Right lobe of liver (tissue), 6 donors: ENCODE data around the gene TNS1. TPM values are rescaled to one million over a fixed set of nuclear protein-coding genes. Genes with fewer than 3 reads are reported as not detected.

ENCODE experiments used
- ATAC-seq, 4 donors: fragments of 200-7000 bp; cut with Tn5 transposase; one replicate each; pipeline ENCODE4 v1.9.1; 2020; ENCODE audit warnings: mild to moderate bottlenecking in 4 of 4, moderate library complexity in 4 of 4
- DNase-seq, 3 donors: peaks; one replicate each; pipeline ENCODE4 v3.0.0-alpha.2; 2020
- H3K27ac ChIP-seq, 3 donors: fragments of 200-600 bp; one replicate each; pipeline ENCODE4 v1.8.0; 2022
- H3K27me3 ChIP-seq, 2 donors: fragments of 200-600 bp; one replicate each; pipeline ENCODE4 v1.8.0; 2022
- H3K36me3 ChIP-seq, 4 donors: fragments of 200-600 bp; sonication (generic) in 1 of 4; one replicate each; pipeline versions ENCODE4 v1.5.1 to v1.8.0; 2017 to 2022; ENCODE audit warnings: control low read depth in 1 of 4
- H3K4me1 ChIP-seq, 4 donors: fragments of 200-600 bp; sonication (generic) in 1 of 4; one replicate each; pipeline versions ENCODE4 v1.5.1 to v1.8.0; 2017 to 2022; ENCODE audit warnings: control low read depth in 1 of 4
- H3K4me3 ChIP-seq, 3 donors: fragments of 200-600 bp; one replicate each; pipeline ENCODE4 v1.8.0; 2022
- H3K9me3 ChIP-seq, 4 donors: fragments of 200-600 bp; sonication (generic) in 1 of 4; one replicate each; pipeline versions ENCODE4 v1.5.1 to v1.8.0; 2017 to 2022; ENCODE audit warnings: control low read depth in 1 of 4
- POLR2A ChIP-seq: fragments of 450-650 bp; IDR thresholded peaks from one replicate; pipeline ENCODE4 v1.6.1; 2017; ENCODE audit warnings: antibody characterized with exemption, mild to moderate bottlenecking
- WGBS: methylation state at CpG from one replicate; pipeline ENCODE4 v1.1.6; 2018; ENCODE audit warnings: low coverage, low lambda C conversion rate; ENCODE audit not compliant: insufficient coverage; ENCODE audit errors: missing lambda C conversion rate; 5-methylcytosine and 5-hydroxymethylcytosine counted together
- intact Hi-C, 2 donors: fragments of 100-400 bp; cut with DNase I; formaldehyde crosslinking; loops; one replicate each; pipeline versions ENCODE4 v1.11.2 to v1.14.1; 2022
- total RNA-seq, 6 experiments: library from RNA; depleted of rRNA in 2 of 6; stranded (reverse); fragments of >200 nt in 2 of 6; fragmentation: NEBNext Ultra II Directional in 3 of 6; extraction: Animal tissue kit (Norgen Biotek cat#: 25700) in 3 of 6; gene quantifications; one replicate each; pipeline versions ENCODE4 v1.1.0 to v1.2.4, GENCODE V29; 2016 to 2023
- TF ChIP-seq, protein P1 (sequence below), 4 donors: fragments of 200-600 bp in 3 of 4; fragments of 450-650 bp in 1 of 4; IDR thresholded peaks; one replicate each; pipeline versions ENCODE4 v1.5.1 to v1.8.0; 2016 to 2022; ENCODE audit warnings: antibody characterized with exemption in 4 of 4, mild to moderate bottlenecking in 2 of 4
- donor health status: DM: no; HTN: yes; CAD: no.
- donor health status: DM: no; HTN: no; CAD: no.
- donor health status: DM: no; HTN: no; CAD: no.
- donor health status: DM: no; HTN: yes; CAD: no.
- donor health status: DM: no; HTN: yes; CAD: no.

Gene TNS1
- total RNA-seq, 6 experiments from 2014 or later: 68.4 to 209 (median 99.2) TPM

DNA sequence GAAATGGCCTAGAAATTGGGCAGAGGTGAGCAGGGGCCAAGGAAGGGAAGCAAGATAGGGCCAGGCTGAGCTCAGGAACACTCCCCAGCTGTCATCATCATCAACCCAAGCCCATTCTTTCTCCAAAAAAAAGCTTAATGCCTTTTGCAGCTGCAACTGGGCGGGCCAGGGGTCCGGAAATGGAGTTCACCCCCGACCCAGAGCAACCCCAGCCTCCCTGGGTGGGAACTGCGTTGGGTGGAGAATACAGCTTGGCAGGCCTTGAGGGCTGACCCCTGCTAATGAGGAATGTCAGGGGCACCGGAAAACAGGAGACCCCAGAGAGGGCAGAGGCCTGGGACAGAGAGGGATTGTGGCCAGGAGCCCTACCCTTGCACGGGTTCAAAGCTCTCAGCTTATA, 64.8 kb downstream of the TNS1 start:
- DNase-seq: peak in 1 of 3 donors; percentile 50
- intact Hi-C loops: loop anchor here in 1 of 2 donors (10.0 kb wide), 1 partner anchor 47 kb away; no protein-coding TSS in a partner anchor
- no peak for ATAC-seq
- no peak for TF ChIP-seq POLR2A
- TF ChIP-seq, protein P1, sequence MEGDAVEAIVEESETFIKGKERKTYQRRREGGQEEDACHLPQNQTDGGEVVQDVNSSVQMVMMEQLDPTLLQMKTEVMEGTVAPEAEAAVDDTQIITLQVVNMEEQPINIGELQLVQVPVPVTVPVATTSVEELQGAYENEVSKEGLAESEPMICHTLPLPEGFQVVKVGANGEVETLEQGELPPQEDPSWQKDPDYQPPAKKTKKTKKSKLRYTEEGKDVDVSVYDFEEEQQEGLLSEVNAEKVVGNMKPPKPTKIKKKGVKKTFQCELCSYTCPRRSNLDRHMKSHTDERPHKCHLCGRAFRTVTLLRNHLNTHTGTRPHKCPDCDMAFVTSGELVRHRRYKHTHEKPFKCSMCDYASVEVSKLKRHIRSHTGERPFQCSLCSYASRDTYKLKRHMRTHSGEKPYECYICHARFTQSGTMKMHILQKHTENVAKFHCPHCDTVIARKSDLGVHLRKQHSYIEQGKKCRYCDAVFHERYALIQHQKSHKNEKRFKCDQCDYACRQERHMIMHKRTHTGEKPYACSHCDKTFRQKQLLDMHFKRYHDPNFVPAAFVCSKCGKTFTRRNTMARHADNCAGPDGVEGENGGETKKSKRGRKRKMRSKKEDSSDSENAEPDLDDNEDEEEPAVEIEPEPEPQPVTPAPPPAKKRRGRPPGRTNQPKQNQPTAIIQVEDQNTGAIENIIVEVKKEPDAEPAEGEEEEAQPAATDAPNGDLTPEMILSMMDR (IDR thresholded peaks at IDR 0.05): no peak
- Histone ChIP-seq H3K4me1 (peaks cover 0 to 94% (median 46%) of the 10 kb centered on the region in 4 donors), H3K27ac (peak overlapping the region; percentile 50 to 89 (median 66)), H3K4me3 (no peak overlapping the region), H3K36me3 (no peaks in the 10 kb centered on the region), H3K27me3 (no peaks in the 10 kb centered on the region), H3K9me3 (no peaks in the 10 kb centered on the region)
- 56% methylated on average over 6 of the region's 6 CpGs for WGBS

DNA sequence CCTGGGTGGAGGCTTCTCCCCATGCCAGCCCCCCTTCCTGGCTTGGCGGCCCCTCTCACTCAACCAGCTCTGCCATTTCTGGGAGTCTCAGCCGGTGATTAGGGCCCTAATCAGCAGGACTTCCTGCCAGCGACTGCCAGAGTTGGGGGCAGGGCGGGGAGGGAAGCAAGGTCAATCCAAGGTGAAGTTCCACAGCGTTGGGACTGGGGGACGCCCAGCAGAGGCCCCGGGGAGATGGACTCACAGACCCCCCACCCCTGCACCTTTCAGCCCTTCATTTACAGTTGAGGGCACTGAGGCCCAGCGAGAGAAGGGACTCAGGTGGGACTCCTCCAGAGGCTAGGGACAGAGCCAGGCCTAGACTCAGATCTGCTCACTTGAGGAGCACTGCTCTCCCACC, 65.3 kb downstream of the TNS1 start:
- Histone ChIP-seq H3K27me3 (no peaks in the 10 kb centered on the region), H3K4me1 (peaks cover 0 to 99% (median 46%) of the 10 kb centered on the region in 4 donors), H3K4me3 (peak overlapping the region in 2 of 3 donors; percentile 9 to 16), H3K9me3 (no peaks in the 10 kb centered on the region), H3K27ac (peak overlapping the region; percentile 50 to 89 (median 66)), H3K36me3 (no peaks in the 10 kb centered on the region)
- intact Hi-C loops: loop anchor here in 1 of 2 donors (10.0 kb wide), 1 partner anchor 47 kb away; no protein-coding TSS in a partner anchor
- WGBS: 10% methylated on average over 2 of the region's 8 CpGs
- ATAC-seq (peak; percentile 3 to 27 (median 10)), DNase-seq (peak in 2 of 3 donors; percentile 62)
- TF ChIP-seq, protein P1 (IDR thresholded peaks at IDR 0.05): no peak
- no peak for TF ChIP-seq POLR2A

DNA sequence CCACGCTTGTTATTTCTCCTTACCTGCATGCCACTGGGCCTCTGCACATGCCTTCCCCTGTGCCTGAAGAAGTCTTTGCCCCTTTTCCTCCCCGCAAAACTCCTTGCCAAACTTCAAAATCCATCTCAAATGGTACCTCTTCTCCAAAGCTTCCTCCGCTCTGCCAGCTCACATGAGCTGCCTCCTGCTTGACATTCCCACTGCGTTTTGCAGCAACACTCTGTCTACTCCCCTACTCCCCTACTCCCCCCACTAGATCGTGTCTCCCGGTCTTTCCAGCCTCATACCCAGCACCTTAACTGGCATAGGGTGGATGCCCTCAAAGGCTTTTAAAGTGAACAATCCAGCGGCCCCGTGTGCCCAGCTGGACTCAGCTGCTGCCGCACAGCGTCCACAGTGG, 65.8 kb downstream of the TNS1 start:
- DNase-seq (peak in 1 of 3 donors; percentile 5), ATAC-seq (no peak)
- no peaks in the 10 kb centered on the region for H3K9me3 ChIP-seq
- no peaks in the 10 kb centered on the region for H3K27me3 ChIP-seq
- TF ChIP-seq, protein P1 (IDR thresholded peaks at IDR 0.05): no peak
- TF ChIP-seq POLR2A: no peak
- peaks cover 0 to 5% (median 0%) of the 10 kb centered on the region in 4 donors for H3K36me3 ChIP-seq
- intact Hi-C loops: loop anchor here in 1 of 2 donors (10.0 kb wide), 1 partner anchor 48 kb away; no protein-coding TSS in a partner anchor
- H3K4me1 ChIP-seq: peaks cover 0 to 100% (median 47%) of the 10 kb centered on the region in 4 donors
- H3K27ac ChIP-seq: peak overlapping the region; percentile 50 to 97 (median 89)
- H3K4me3 ChIP-seq: peak overlapping the region in 1 of 3 donors; percentile 16
- 28% methylated on average over 5 of the region's 10 CpGs for WGBS

DNA sequence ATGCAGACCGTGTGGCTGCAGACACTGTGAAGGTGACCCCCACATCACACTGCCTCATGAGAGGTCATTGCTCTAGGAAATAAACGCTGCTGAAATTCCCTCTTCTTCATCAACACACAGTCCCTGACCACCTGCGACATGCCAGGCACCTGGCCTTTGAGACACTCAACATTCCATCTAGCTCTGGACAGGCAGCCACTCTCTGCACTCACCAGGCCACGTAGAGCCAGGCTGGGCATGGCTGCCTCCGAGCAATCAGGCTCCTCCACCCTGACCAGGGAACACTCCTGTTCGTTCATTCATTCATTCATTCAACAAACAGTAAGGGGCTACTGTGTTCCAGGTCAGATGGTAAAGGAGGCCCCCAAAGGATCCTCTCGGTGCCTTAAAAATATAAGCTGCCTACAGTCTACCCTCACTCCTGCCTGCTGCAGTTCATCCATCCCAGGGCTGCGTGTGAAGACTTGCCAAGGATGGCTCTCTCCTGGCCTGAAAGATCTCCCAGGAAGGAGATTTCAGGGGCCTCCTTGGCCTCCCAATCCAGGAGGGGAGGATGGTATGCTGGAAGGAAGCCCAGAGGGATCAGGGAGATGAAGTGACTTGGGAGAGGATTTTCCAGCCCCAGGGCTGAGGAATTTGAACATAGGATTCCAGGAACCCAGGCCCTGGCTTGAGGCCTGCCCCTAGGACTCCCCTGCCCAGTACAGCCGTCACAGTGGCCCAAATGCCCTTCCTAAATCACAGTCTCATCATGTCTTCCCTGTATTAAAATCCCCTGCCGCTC, 66.7 kb downstream of the TNS1 start:
- DNase-seq: peak in 2 of 3 donors; percentile 21 to 37
- intact Hi-C loops: loop anchor here in 1 of 2 donors (10.0 kb wide), 1 partner anchor 49 kb away; no protein-coding TSS in a partner anchor
- Histone ChIP-seq H3K27me3 (no peaks in the 10 kb centered on the region), H3K9me3 (no peaks in the 10 kb centered on the region), H3K4me1 (peaks cover 0 to 100% (median 47%) of the 10 kb centered on the region in 4 donors), H3K36me3 (peaks cover 0 to 6% (median 0%) of the 10 kb centered on the region in 4 donors), H3K4me3 (peak overlapping the region in 1 of 3 donors; percentile 16), H3K27ac (peak overlapping the region; percentile 64 to 97 (median 89))
- TF ChIP-seq POLR2A: no peak
- TF ChIP-seq, protein P1 (IDR thresholded peaks at IDR 0.05): no peak
- 45% methylated on average over 8 of the region's 10 CpGs for WGBS
- ATAC-seq: no peak
